ENCODE data around the gene IFRD1. TPM values are rescaled to one million over a fixed set of nuclear protein-coding genes. Genes with fewer than 3 reads are reported as not detected.

IFRD1 gene
- total RNA-seq, 4 donors from 2014 or later = 85.2 to 116 (median 102) TPM

DNA sequence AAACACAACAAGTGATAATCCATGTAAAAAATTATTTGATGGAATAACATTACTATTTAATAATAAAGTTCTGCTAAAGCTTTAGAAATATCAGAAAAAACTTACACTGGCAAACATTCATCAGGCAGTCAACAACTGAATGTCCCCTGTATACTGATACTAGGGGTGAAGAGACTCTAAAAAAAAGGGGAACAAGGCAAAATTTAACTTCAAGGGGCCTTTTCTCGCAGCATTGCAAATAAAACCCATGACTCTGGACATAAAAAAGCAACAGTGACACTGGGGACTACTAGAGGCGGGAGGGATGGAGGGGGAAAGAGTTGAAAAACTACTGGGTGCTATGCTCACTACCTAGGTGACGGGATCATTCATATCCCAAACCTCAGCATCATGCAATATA lies 5.8 kb upstream of the IFRD1 start:
- TF ChIP-seq EP300 (IDR thresholded peaks at IDR 0.05) (no peak), POLR2A (IDR thresholded peaks at IDR 0.05) (no peak)
- TF ChIP-seq, protein P1, sequence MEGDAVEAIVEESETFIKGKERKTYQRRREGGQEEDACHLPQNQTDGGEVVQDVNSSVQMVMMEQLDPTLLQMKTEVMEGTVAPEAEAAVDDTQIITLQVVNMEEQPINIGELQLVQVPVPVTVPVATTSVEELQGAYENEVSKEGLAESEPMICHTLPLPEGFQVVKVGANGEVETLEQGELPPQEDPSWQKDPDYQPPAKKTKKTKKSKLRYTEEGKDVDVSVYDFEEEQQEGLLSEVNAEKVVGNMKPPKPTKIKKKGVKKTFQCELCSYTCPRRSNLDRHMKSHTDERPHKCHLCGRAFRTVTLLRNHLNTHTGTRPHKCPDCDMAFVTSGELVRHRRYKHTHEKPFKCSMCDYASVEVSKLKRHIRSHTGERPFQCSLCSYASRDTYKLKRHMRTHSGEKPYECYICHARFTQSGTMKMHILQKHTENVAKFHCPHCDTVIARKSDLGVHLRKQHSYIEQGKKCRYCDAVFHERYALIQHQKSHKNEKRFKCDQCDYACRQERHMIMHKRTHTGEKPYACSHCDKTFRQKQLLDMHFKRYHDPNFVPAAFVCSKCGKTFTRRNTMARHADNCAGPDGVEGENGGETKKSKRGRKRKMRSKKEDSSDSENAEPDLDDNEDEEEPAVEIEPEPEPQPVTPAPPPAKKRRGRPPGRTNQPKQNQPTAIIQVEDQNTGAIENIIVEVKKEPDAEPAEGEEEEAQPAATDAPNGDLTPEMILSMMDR (IDR thresholded peaks at IDR 0.05) = no peak
- Histone ChIP-seq H3K27ac (no peak overlapping the region), H3K9me3 (no peaks in the 10 kb centered on the region), H3K36me3 (no peaks in the 10 kb centered on the region), H3K4me1 (peaks cover 0 to 12% (median 0%) of the 10 kb centered on the region in 4 donors), H3K4me3 (no peak overlapping the region), H3K27me3 (no peaks in the 10 kb centered on the region)
- 72 to 95% methylated on average over 3 of the region's 3 CpGs for WGBS, 2 donors
- no peak for DNase-seq (ENCODE audit: low spot score in 2 of 2)

DNA sequence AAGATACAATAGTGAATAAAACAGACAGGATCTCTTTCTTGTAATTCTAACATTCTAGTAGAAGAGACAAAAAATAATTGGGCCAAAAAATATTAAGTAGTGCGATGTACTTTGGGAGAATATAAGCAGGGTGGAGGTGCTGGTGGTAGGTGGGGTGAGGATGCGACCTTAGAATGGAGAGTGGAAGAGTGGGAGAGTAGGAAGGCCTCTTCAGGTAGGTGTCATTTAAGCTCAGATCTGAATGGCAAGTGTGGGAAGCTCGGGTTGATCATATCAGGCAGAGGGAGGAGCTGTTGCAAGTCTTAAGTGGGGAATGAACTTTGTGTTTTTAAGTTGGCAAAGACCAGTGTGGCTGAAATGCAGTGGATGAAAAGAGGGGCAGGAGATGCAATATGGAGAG lies 3.8 kb upstream of the IFRD1 start:
- Histone ChIP-seq H3K4me3 (no peak overlapping the region), H3K36me3 (no peaks in the 10 kb centered on the region), H3K4me1 (peaks cover 0 to 14% (median 0%) of the 10 kb centered on the region in 4 donors), H3K27me3 (no peaks in the 10 kb centered on the region), H3K27ac (no peak overlapping the region), H3K9me3 (no peaks in the 10 kb centered on the region)
- WGBS, 2 donors = 82 to 83% methylated on average over 3 of the region's 3 CpGs
- no peak for DNase-seq (ENCODE audit: low spot score in 2 of 2)
- TF ChIP-seq POLR2A (IDR thresholded peaks at IDR 0.05) (no peak), EP300 (IDR thresholded peaks at IDR 0.05) (no peak)
- TF ChIP-seq, protein P1 (IDR thresholded peaks at IDR 0.05) = no peak

DNA sequence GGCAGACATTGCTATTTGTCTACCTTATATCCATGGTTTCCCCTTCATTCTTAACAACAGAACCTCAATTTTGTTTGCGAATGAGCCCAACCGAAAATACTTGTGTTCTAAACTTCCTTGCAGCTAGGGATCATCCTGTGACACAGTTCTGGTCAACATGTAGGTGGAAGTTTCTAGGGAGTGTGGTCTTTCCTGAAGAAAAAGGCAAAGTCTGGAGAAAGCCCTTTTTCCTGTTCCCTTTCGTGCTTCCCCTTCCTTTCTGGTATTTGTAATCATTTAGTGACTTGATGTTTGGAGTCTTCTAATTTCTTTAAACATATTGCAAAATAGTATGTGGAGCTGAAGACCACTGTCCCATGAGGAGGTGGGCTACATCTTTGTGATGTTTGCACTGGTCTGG lies 2.9 kb upstream of the IFRD1 start:
- Histone ChIP-seq H3K9me3 (no peaks in the 10 kb centered on the region), H3K27ac (no peak overlapping the region), H3K27me3 (no peaks in the 10 kb centered on the region), H3K4me1 (peaks cover 0 to 23% (median 2%) of the 10 kb centered on the region in 4 donors), H3K36me3 (no peaks in the 10 kb centered on the region), H3K4me3 (no peak overlapping the region)
- no peak for DNase-seq (ENCODE audit: low spot score in 2 of 2)
- WGBS, 2 donors = 83 to 86% methylated on average over 3 of the region's 3 CpGs
- TF ChIP-seq, protein P1 (IDR thresholded peaks at IDR 0.05) = no peak
- no peak for TF ChIP-seq POLR2A (IDR thresholded peaks at IDR 0.05)
- TF ChIP-seq EP300 (IDR thresholded peaks at IDR 0.05) = no peak

DNA sequence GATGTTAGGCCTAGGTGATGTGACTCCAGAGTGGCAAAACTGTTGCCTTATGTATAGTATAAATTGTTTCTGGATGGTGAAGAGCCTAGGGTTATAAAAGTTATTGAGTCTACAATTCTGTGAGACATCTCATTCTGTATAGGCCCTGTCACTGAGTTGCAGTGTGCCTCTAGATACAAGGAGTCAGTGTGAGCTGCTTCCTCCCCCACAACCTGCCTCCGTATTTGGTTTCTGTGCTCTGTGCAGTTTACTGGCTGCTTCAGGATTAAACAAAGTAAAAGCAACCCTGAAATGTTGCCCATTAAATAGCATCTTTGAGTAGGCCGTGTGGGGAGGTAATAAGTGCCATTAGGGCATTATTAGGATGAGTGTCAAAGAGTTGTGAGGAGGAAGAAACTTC lies 1.9 kb upstream of the IFRD1 start:
- Histone ChIP-seq H3K27ac (peak overlapping the region in 3 of 4 donors; percentile 31 to 99 (median 99)), H3K27me3 (no peaks in the 10 kb centered on the region), H3K4me3 (no peak overlapping the region), H3K4me1 (peaks cover 0 to 33% (median 9%) of the 10 kb centered on the region in 4 donors), H3K36me3 (no peaks in the 10 kb centered on the region), H3K9me3 (no peaks in the 10 kb centered on the region)
- no peak for DNase-seq (ENCODE audit: low spot score in 2 of 2)
- 52 to 59% methylated on average over 2 of the region's 2 CpGs for WGBS, 2 donors
- TF ChIP-seq, protein P1 (IDR thresholded peaks at IDR 0.05) = no peak
- no peak for TF ChIP-seq POLR2A (IDR thresholded peaks at IDR 0.05)
- no peak for TF ChIP-seq EP300 (IDR thresholded peaks at IDR 0.05)

DNA sequence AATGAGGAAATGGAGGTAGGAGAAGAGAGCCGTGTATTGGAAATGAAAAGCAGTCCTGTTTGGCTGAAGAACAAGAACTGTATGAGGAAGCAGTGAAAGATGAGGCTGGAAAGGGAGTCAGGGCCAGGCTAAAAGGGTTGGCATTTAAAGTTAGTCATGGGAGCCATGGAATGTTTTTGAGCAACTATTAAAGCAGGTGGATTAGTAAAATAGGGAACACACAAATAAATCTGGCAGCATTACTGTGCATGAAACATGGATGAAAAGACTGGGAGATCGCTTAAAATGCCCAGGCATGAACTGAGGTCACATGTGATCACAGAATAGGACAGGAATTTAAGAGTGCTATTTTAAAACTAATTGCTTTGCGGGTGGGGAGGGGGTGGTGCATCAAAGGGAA lies 1.4 kb upstream of the IFRD1 start:
- Histone ChIP-seq H3K27me3 (no peaks in the 10 kb centered on the region), H3K27ac (peak overlapping the region; percentile 99), H3K36me3 (no peaks in the 10 kb centered on the region), H3K9me3 (no peaks in the 10 kb centered on the region), H3K4me1 (peaks cover 0 to 38% (median 15%) of the 10 kb centered on the region in 4 donors), H3K4me3 (no peak overlapping the region)
- WGBS, 2 donors = 58 to 64% methylated on average over 3 of the region's 3 CpGs
- no peak for DNase-seq (ENCODE audit: low spot score in 2 of 2)
- TF ChIP-seq, protein P1 (IDR thresholded peaks at IDR 0.05) = no peak
- no peak for TF ChIP-seq POLR2A (IDR thresholded peaks at IDR 0.05)
- TF ChIP-seq EP300 (IDR thresholded peaks at IDR 0.05) = no peak
